ENCODE data around the gene NIM1K. TPM values are rescaled to one million over a fixed set of nuclear protein-coding genes. Genes with fewer than 3 reads are reported as not detected.

The NIM1K gene
- total and polyA plus RNA-seq, 2 of the 13 experiments (the other 11 are each of a cell fraction or from before 2014, with no cell fraction given) = 0.04 TPM; not detected in 1

DNA sequence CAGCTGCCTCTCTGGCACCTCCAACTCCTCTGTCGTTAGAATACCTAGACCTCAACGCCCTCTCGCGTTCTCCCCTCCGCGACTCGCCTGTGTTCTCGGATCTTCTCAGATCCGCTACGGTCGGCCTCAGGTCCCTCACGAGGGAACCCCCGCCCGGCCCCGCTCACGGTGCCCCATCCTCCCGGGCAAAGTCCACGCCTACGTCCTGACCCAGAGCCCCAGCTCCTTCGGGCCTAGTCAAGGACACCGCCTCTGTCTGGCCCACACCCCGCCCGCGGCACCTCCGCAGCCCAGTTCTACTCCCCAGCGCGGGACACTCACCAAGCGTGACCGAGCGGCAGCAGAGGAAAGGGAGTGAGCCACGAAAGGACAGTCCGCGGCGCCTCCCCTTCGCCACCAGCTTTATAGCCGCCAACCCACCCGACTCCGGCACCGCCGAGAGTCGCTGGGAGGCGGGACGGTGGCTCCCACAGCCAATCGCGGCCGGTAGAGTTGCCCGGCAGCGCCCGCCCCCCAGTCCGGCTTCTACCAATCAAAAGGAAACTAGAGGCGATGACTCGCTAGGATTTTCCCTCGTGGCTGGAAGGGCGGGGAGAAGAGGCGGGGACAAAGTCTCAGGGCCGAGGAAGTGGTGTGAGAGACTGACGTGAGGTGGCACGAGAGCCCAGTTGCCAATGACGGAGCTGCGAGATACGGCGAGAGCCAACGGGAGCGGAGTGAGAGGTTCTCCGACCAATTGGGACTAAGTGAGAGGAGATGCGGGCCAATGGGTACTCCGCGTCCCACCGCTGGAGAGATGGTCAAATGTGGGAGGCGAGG is 121.2 kb downstream of the NIM1K start, which contains the start of gene HMGCS1 (continued):
- TF ChIP-seq TBL1XR1 (IDR thresholded peaks at IDR 0.05; ENCODE audit: borderline replicate concordance, low read length, partially characterized antibody) (peak; percentile 23), ZNF768 (CRISPR knock-in tag; IDR thresholded peaks at IDR 0.05) (peak; percentile 65; the same call in 1 of the 2 replicates), DMAP1 (CRISPR knock-in tag; IDR thresholded peaks at IDR 0.05) (peak; percentile 87), AGO1 (IDR thresholded peaks at IDR 0.05; ENCODE audit: low read depth, low read length, poor library complexity, severe bottlenecking) (peak; percentile 50), GABPB1 (CRISPR knock-in tag; IDR thresholded peaks at IDR 0.05) (peak; percentile 85), ZFP90 (CRISPR knock-in tag; IDR thresholded peaks at IDR 0.05; ENCODE audit: borderline replicate concordance) (no peak), DDIT3 (CRISPR knock-in tag; IDR thresholded peaks at IDR 0.05) (no peak), DNMT3B (CRISPR knock-in tag; conservative IDR thresholded peaks at IDR 0.05) (no peak; the same call in 1 of the 2 replicates), MIER3 (CRISPR knock-in tag; IDR thresholded peaks at IDR 0.05; ENCODE audit: borderline replicate concordance) (no peak; the same call in 1 of the 2 replicates), ZNF777 (CRISPR knock-in tag; IDR thresholded peaks at IDR 0.05) (peak; percentile 14; the same call in 1 of the 2 replicates), KLF9 (CRISPR knock-in tag; IDR thresholded peaks at IDR 0.05; ENCODE audit: low read depth) (no peak), ZNF292 (CRISPR knock-in tag; IDR thresholded peaks at IDR 0.05; ENCODE audit: borderline replicate concordance, low read depth) (no peak)
- TF ChIP-seq, protein P1, sequence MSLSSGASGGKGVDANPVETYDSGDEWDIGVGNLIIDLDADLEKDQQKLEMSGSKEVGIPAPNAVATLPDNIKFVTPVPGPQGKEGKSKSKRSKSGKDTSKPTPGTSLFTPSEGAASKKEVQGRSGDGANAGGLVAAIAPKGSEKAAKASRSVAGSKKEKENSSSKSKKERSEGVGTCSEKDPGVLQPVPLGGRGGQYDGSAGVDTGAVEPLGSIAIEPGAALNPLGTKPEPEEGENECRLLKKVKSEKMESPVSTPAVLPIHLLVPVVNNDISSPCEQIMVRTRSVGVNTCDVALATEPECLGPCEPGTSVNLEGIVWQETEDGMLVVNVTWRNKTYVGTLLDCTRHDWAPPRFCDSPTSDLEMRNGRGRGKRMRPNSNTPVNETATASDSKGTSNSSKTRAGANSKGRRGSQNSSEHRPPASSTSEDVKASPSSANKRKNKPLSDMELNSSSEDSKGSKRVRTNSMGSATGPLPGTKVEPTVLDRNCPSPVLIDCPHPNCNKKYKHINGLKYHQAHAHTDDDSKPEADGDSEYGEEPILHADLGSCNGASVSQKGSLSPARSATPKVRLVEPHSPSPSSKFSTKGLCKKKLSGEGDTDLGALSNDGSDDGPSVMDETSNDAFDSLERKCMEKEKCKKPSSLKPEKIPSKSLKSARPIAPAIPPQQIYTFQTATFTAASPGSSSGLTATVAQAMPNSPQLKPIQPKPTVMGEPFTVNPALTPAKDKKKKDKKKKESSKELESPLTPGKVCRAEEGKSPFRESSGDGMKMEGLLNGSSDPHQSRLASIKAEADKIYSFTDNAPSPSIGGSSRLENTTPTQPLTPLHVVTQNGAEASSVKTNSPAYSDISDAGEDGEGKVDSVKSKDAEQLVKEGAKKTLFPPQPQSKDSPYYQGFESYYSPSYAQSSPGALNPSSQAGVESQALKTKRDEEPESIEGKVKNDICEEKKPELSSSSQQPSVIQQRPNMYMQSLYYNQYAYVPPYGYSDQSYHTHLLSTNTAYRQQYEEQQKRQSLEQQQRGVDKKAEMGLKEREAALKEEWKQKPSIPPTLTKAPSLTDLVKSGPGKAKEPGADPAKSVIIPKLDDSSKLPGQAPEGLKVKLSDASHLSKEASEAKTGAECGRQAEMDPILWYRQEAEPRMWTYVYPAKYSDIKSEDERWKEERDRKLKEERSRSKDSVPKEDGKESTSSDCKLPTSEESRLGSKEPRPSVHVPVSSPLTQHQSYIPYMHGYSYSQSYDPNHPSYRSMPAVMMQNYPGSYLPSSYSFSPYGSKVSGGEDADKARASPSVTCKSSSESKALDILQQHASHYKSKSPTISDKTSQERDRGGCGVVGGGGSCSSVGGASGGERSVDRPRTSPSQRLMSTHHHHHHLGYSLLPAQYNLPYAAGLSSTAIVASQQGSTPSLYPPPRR (CRISPR knock-in tag; IDR thresholded peaks at IDR 0.05; ENCODE audit: borderline replicate concordance) = 0 out of 2 replicates have a peak, but pooled peaks have one; percentile 52
- TF ChIP-seq, protein P2, sequence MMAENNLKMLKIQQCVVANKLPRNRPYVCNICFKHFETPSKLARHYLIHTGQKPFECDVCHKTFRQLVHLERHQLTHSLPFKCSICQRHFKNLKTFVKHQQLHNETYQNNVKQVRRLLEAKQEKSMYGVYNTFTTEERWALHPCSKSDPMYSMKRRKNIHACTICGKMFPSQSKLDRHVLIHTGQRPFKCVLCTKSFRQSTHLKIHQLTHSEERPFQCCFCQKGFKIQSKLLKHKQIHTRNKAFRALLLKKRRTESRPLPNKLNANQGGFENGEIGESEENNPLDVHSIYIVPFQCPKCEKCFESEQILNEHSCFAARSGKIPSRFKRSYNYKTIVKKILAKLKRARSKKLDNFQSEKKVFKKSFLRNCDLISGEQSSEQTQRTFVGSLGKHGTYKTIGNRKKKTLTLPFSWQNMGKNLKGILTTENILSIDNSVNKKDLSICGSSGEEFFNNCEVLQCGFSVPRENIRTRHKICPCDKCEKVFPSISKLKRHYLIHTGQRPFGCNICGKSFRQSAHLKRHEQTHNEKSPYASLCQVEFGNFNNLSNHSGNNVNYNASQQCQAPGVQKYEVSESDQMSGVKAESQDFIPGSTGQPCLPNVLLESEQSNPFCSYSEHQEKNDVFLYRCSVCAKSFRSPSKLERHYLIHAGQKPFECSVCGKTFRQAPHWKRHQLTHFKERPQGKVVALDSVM (CRISPR knock-in tag; IDR thresholded peaks at IDR 0.05) = peak; percentile 30; the same call in 1 of the 2 replicates
- TF ChIP-seq, protein P3, sequence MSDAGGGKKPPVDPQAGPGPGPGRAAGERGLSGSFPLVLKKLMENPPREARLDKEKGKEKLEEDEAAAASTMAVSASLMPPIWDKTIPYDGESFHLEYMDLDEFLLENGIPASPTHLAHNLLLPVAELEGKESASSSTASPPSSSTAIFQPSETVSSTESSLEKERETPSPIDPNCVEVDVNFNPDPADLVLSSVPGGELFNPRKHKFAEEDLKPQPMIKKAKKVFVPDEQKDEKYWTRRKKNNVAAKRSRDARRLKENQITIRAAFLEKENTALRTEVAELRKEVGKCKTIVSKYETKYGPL (CRISPR knock-in tag; IDR thresholded peaks at IDR 0.05) = no peak; the same call in 1 of the 2 replicates
- TF ChIP-seq, protein P4, sequence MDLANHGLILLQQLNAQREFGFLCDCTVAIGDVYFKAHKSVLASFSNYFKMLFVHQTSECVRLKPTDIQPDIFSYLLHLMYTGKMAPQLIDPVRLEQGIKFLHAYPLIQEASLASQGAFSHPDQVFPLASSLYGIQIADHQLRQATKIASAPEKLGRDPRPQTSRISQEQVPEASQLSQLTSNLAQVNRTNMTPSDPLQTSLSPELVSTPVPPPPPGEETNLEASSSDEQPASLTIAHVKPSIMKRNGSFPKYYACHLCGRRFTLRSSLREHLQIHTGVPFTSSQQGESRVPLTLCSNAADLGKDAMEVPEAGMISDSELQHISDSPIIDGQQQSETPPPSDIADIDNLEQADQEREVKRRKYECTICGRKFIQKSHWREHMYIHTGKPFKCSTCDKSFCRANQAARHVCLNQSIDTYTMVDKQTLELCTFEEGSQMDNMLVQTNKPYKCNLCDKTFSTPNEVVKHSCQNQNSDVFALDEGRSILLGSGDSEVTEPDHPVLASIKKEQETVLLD (CRISPR knock-in tag; IDR thresholded peaks at IDR 0.05; ENCODE audit: low read depth) = peak; percentile 53; the same call in 1 of the 2 replicates
